Astrocyte of the spinal cord (primary cell): Measurements from ENCODE around the gene CPNE7.

ENCODE experiments used
- DNase-seq: peaks from one replicate; pipeline ENCODE4 v3.0.0; 2011; ENCODE audit warnings: low read depth, low spot score
- H3K4me3 ChIP-seq: 2 replicates; pipeline ENCODE4 v1.5.1; 2011; ENCODE audit warnings: low read depth, mild to moderate bottlenecking, low read length, moderate library complexity
- CTCF ChIP-seq: IDR thresholded peaks from 2 replicates; pipeline ENCODE4 v1.5.1; 2012; ENCODE audit warnings: low read depth, mild to moderate bottlenecking, low read length, inconsistent platforms
- in situ Hi-C: cut with HindIII; loops from 2 replicates; pipeline ENCODE4 v1.10.0; 2017; ENCODE audit warnings: low sequenced_read_pairs

Gene CPNE7

GRCh38 chr16:89536886-89537548, 38.5 kb upstream of the CPNE7 start:
- no peak overlapping the region for H3K4me3 ChIP-seq
- DNase-seq = no peak
- in situ Hi-C loops = no loop called here
- TF ChIP-seq CTCF = no peak

GRCh38 chr16:89537549-89537925, 38.0 kb upstream of the CPNE7 start:
- in situ Hi-C loops = no loop called here
- DNase-seq = peak; percentile 35
- no peak for TF ChIP-seq CTCF
- H3K4me3 ChIP-seq = no peak overlapping the region

- in situ Hi-C loops = no loop called here
- no peak overlapping the region for H3K4me3 ChIP-seq
- peak; percentile 31 for DNase-seq
- no peak for TF ChIP-seq CTCF
Observed at GRCh38 chr16:89538286-89538685, 37.3 kb upstream of the CPNE7 start.

GRCh38 chr16:89540557-89540956, 35.0 kb upstream of the CPNE7 start:
- no peak for DNase-seq
- TF ChIP-seq CTCF = no peak
- no peak overlapping the region for H3K4me3 ChIP-seq
- in situ Hi-C loops = no loop called here

- no peak for DNase-seq
- in situ Hi-C loops = no loop called here
- no peak for TF ChIP-seq CTCF
- no peak overlapping the region for H3K4me3 ChIP-seq
Observed at GRCh38 chr16:89541792-89542191, 33.8 kb upstream of the CPNE7 start.

- in situ Hi-C loops = no loop called here
- no peak for DNase-seq
- no peak for TF ChIP-seq CTCF
- no peak overlapping the region for H3K4me3 ChIP-seq
Observed at GRCh38 chr16:89544113-89544512, 31.4 kb upstream of the CPNE7 start.

GRCh38 chr16:89544713-89545043, 30.9 kb upstream of the CPNE7 start:
- no peak for TF ChIP-seq CTCF
- no peak for DNase-seq
- no peak overlapping the region for H3K4me3 ChIP-seq
- in situ Hi-C loops = no loop called here
